Retinal pigment epithelial cell (primary cell): ENCODE data around the gene PRR5L.

Source experiments
- DNase-seq: peaks from one replicate; pipeline ENCODE4 v3.0.0-alpha.2; 2010; ENCODE audit warnings: low read depth
- H3K4me3 ChIP-seq: 2 replicates; pipeline ENCODE4 v1.5.1; 2011; ENCODE audit warnings: mild to moderate bottlenecking, low read length, control low read depth, moderate library complexity
- TF ChIP-seq, protein P1 (sequence below): conservative IDR thresholded peaks from 2 replicates; pipeline ENCODE4 v1.5.1; 2011; ENCODE audit warnings: low read depth, low read length, control low read depth, inconsistent platforms

Gene PRR5L

DNA sequence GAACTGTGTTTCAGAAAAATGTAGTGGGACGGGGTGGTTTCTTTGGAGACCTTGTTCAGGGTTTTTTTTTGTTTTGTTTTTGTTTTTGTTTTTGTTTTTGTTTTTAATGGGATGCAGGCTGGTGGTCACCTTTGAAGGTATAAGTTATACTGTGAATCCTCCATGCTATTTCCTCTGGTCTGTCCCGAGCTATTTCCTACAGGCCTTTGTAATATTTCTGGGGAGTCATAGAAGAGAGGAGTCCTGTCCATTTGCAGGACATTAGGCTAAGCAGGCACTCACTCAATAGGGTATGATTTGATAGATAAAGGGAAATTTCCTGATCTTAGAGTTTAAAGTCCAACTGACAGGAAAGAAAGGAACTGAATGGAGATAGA, 136.0 kb downstream of the PRR5L start:
- DNase-seq, result no peak
- TF ChIP-seq, protein P1, sequence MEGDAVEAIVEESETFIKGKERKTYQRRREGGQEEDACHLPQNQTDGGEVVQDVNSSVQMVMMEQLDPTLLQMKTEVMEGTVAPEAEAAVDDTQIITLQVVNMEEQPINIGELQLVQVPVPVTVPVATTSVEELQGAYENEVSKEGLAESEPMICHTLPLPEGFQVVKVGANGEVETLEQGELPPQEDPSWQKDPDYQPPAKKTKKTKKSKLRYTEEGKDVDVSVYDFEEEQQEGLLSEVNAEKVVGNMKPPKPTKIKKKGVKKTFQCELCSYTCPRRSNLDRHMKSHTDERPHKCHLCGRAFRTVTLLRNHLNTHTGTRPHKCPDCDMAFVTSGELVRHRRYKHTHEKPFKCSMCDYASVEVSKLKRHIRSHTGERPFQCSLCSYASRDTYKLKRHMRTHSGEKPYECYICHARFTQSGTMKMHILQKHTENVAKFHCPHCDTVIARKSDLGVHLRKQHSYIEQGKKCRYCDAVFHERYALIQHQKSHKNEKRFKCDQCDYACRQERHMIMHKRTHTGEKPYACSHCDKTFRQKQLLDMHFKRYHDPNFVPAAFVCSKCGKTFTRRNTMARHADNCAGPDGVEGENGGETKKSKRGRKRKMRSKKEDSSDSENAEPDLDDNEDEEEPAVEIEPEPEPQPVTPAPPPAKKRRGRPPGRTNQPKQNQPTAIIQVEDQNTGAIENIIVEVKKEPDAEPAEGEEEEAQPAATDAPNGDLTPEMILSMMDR, result no peak

DNA sequence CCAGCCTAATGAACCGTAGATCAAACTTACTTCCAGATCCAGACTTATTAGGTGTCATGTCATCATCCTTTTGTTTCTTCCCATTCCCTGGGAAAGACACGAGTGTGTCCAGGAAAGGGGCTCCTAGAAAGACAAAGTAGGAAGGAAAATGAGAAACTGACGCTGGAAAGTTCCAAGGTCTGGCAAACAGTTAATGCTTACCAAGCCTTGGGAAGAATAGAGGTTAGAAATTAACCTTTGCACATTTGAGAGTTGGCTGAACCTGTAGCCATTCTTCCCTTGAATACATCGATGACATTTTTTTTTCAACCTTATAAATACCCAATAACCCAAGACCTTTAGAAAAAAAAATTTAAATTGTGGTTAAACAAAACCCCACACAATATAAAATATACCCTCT, 136.7 kb downstream of the PRR5L start:
- no peak overlapping the region for H3K4me3 ChIP-seq
- DNase-seq, result no peak
- TF ChIP-seq, protein P1, result no peak

More for the DNA sequence above, 136.0 kb downstream of the PRR5L start:
- no peak overlapping the region for H3K4me3 ChIP-seq

DNA sequence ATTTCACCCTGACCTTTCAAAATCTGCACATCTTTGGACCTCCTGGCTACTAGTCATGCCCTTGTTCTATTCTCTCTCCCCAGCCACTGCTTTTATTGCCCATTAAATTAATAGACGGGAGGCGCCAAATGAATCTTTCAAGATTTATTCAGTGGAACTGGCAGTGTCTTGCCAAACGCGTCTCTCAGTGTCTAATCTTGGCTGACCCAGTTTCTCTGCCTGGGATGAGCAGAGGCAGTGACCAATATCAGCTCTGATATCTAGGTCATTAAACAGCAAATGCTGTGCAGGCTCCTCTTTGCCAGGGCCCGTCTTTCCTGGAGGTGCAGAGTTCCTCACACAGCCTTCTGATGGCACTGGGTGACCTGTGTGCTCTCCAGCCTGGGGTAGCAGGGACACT, 140.0 kb downstream of the PRR5L start:
- TF ChIP-seq, protein P1, result no peak
- H3K4me3 ChIP-seq, result no peak overlapping the region
- no peak for DNase-seq

DNA sequence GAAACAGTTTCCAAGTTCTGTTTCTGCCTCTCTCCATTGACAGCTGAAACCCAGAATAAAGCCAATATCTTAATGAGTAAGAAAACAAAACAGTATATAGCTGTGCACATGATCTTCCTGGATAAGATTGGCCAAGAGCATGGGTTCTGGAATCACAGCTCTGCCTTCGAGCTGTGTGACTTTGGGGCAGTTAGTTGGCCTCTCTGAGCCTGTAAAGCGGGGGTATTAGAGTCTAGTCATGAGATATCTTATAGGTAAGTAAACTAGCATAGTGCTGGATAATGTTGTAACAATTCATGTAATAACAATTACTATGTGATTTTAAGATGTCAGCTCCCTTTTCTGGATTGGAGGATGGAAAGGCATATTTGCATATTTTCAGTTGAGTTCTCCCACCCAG, 140.5 kb downstream of the PRR5L start:
- H3K4me3 ChIP-seq, result no peak overlapping the region
- no peak for DNase-seq

DNA sequence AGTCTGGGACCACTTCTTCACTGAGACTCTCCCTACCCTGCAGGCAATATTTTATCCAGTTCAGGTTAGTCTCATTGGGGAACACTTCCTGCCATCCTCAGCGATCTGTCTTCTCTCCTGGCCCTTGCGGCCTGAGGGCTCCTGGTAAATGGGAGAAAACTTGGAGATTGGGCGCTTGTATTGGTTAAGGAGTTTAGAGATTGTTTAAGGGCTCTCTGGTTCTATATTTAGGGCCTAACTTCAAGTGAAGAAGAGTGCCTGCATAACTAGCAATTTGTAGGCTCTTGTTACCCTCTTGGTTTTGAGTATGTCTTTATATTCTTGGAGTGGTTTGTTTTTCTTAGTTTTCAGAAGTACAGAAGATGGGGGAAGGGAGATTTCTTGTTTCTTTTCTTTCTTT, 141.3 kb downstream of the PRR5L start:
- no peak overlapping the region for H3K4me3 ChIP-seq
- TF ChIP-seq, protein P1, result no peak
- no peak for DNase-seq

More for the DNA sequence above, 140.5 kb downstream of the PRR5L start:
- TF ChIP-seq, protein P1, result no peak

DNA sequence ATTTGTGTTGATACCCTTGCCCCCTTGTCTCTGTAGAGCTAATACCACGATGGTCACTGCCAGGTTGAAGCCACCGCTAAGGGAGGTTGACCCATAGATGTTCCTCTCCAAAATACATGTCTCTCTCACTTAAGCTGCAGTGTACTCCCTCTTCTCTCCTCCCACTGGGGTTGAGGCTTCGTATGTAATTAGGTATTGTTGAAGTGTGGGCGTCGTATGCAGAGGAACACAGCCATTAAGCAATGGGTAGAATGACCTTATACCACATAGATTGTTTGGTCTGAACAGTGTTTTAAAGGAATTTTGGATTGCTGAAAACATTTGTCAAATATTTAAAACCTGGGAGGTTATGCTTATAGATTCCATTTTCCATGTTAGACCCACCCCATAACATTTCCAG, 142.0 kb downstream of the PRR5L start:
- TF ChIP-seq, protein P1, result no peak
- no peak for DNase-seq
- no peak overlapping the region for H3K4me3 ChIP-seq

DNA sequence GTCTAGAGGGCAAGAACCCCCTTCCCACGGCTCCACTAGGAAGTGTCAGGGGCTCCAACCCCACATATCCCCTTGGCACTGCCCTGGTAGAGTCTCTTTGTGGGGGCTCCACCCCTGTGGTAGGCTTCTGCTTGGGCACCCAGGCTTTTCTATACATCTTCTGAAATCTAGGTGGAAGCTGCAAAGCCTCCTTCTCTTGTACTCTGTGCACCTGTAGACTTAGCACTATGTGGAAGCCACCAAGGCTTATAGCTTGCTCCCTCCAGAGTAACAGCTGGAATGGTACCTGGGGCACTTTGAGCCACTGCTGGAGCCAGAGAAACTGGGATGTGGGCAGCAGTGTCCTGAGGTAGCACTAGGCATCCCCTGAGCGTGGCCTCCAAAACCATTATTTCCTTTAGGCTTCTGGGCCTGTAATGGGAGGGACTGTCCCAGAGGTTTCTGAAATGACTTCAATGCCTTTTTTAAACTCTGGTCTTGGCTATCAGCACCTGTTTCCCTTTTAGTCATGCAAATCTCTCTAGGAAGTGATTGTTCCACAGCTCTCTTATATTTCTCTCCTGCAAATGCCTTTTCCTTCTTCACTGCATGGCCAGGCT, 145.6 kb downstream of the PRR5L start:
- H3K4me3 ChIP-seq, result no peak overlapping the region
- TF ChIP-seq, protein P1, result no peak
- DNase-seq, result no peak
